NCI-H1092 treated with DMSO at 0.1 percent for 48 hours (cell line): ENCODE data around the gene ZNF555.
"Not testable (repeated sequence)": the region's sequence is repeated elsewhere in the genome, so short reads cannot be mapped to it uniquely, and the experiment has no call there.

Experiments
- DNase-seq: peaks from one replicate; lab custom pipeline; 2025; lab: John Stamatoyannopoulos, UW

ZNF555 gene

DNA sequence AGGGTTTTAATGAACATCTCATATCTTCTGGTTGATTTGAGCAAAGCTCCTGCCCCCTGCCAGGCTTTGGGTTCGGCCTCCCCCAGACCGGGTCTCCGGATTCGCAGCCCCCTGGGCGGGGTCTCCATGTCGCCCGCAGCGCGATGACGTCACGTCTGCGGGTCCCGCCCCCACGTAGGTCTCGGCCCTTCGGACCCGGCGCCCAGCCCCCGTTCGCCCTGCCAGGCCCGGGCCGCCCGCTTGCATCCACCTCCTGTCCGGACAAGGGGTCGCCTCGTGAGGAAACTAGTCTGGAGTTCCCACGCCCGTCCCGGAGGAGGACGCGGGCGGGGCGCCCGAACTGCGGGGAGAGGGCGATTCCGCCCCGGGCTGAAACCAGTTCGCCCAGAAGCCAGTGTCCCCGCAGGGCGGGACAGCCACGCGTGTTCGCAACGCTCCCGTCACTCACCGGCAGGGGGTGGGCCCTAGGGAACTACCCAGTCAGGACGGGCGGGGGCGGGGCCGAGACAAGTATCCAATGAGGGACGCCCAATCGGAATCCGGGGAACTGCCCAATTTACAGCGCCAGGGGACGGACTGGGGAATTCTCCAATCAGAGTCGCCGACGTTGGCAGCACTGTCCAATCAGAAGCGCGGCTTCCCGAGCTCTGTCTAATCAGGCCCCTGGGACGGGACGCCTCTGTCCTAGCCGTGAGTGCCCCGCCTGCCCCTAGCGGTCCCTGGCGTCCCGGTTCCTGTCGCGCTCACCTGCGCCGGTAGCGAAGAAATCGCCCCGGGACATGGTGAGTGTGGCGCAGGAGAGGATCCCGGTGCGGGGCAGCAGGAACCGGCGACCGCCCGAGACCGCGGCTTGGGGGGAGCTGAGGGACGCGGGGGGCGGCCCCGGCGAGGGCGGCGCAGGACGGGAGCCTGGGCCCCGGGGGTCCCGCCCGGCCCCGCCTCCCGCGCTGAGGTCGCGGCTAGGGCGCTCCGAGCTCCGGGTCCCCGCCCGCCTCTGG is at the start of gene ZNF555:
ZNF555 (plus strand) TSS at position 682 of the 998 bp plus-strand sequence; CDS start at position 780, 98 bp downstream.
- DNase-seq = peak; percentile 97

DNA sequence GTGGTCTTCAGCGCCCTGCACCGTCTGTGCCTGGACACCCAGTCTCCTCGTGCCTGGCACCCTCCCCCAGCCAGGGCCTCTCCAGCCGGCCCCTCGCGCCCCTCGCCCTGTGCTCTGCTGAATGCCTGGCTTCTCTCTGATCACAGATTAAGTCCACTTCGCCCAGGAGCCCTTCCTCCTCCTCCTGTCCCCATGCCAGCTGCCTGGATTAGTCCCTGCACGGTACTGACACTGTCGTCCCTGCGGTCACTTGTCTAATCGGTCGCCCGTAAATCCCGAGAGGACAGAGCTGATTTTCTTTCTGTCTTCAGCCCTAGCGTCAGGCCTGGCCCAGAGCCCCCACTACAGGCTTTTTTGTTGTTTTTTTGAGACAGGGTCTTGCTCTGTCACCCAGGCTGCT is 49.4 kb upstream of the ZNF555 start:
- DNase-seq = no peak

DNA sequence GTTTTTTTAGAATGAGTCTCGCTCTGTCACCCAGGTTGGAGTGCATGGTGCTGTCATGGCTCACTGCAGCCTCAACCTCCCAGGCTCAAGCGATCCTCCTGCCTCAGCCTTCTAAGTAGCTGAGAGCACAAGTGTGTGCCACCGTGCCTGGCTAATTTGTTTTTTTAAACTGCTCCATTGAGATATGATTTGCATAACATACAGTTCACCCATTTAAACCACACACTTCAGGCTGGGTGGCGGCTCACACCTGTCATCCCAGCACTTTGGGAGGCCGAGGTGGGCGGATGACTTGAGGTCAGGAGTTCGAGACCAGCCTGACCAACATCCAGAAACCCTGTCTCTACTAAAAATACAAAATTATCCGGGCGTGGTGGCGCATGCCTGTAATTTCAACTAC is 48.6 kb upstream of the ZNF555 start:
- not testable (repeated sequence) for DNase-seq

DNA sequence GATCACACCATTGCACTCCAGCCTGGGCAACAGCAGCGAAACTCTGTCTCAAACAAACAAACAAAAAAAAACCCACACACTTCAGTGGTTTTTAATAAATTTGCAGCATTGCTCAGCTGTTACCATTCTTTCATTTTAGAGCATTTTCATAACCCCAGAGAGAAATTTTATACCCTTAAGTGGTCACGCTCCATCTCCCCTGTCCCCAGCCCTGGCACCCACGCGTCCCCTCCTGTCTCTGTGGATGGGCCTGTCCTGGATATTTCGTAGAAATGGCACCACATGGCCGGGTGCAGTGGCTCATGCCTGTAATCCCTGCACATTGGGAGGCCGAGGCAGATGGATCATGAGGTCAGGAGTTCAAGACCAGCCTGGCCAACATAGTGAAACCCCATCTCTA is 48.1 kb upstream of the ZNF555 start:
- DNase-seq = no peak

DNA sequence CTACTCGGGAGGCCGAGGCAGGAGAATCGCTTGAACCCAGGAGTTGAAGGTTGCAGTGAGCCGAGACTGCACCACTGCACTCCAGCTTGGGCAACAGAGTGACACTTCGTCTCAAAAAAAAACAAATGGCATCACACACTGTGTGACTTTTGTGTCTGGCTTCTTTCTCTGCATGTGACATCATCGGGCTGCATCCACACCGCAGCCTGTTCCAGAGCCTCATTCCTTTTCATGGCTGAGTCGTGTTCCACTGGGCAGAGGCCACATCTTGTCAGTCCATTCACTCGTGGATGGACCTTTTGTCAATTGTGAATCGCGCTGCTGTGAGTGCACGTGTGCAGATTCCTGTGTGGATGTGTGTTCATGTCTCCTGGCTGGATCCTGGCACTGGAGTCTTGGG is 47.7 kb upstream of the ZNF555 start:
- no peak for DNase-seq

DNA sequence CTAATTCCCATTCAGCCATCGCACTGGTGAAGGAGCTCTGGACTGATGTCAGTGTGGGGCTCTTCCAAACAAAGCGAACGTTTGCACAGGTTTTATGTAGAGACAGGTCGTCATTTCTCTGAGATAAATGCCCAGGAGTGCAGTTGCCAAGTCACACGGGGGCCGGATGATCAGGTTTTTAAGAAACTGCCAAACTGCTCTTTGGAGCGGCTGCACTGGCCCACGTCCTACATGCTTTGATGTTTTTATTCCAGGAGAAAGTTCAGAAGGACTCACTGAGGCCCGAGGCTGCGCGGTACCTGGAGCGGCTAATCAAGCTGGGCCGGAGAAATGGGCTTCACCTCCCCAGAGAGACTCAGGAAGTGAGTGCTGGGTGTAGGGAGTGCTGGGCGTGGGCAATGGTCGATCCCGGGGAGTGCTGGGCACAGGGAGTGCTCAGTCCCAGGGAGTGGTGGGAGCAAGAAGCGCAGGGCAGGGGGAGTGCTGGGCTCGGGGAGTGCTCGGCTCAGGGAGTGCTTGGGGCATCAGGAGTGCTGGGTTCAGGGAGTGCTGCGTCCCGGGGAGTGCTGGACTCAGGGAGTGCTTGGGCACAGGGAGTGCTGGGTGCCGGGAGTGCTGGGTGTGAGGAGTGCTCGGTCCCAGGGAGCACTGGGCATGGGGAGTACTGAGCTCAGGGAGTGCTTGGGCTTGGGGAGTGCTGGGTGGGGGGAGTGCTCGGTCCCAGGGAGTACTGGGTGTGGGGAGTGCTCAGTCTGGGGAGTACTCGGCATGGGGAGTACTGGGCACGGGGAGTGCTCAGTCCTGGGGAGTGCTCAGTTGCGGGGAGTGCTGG is 45.2 kb upstream of the ZNF555 start:
- no peak for DNase-seq

DNA sequence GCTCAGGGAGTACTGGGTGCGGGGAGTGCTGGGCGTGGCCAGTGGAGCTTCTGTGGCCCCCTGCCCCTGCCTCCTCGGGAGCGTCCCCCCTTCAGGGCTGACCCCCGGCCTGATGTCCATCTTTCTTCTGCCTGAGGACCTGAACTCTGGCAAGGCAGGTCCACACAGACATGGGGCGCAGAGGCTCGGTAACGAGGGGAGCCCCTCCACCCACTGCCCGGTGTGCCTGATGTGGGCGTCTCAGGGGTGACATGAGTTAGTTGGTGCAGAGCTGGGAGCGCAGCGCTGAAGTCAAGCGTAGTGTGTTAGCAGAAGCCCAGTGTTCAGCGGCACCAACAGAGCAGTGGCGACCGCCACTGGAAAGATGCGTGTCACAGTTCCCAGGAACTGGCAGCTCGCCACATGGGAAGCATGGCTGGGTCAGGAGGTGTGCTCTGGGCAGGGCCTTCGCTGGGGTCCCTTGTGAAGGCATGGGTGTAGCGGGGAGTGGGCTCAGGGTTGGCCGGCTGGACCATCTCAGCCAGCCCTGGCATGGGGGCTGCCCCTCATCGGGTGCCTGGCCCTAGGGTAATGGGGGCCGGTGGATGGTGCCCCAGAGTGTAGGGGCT is 44.5 kb upstream of the ZNF555 start:
- no peak for DNase-seq

DNA sequence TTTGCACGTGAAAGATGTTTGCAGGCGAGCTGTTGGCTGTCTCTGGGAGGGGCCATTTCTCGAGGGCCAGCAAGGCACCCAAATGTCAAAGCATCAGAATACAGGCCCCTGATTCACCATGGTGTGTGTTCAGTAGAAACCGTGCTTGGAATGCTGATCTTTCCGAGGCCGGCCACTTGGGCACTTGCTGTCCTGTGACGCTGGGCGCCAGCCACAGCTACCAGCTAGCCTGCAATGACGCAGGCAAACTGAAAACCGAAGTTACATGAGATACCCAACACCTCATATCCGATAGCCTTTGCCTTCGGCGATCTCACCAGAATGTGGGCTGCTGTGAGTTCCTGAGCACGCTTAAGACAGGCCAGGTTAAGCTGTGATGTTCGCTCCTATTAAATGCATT is 44.0 kb upstream of the ZNF555 start:
- DNase-seq = no peak

DNA sequence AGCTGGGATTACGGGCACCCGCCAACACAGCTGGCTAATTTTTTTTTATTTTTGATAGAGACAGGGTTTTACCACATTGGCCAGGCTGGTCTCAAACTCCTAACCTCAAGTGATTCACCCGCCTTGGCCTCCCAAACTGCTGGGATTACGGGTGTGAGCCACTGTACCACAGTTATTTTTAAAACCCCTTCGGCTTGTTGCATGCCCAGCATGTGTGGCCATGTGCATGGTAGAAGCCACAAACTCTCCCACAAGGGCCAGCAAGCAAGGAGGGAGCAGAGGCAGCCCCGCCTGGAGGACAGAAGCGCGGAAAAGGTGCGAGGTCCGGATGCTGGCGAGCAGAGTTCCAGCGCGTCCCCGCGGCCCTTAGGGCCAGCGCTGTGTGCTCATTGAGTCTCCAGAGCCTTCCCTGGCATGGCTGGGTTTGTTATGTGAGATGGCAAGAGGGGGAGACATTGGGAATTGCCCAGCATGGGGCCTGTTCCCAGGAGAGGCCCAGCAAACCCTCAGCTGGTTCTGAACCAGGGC is 43.1 kb upstream of the ZNF555 start:
- no peak for DNase-seq

DNA sequence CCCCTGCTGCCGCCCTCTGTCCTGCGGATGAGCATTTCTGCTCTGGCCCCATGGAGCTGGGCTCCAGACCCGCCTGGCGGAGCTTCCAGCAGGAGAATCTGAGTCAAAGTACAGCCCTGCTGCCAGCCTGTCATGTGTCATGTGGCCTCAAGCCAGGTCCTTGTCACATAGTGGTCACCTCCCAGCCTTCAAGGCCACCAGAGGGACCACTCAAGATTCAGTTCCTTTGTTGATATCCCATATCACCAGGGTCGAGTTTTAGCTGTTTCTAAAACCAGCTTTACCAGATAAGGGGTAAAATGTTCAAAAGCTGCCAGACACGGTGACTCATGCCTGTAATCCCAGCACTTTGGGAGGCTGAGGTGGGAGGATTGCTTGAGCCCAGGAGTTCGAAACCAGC is 42.5 kb upstream of the ZNF555 start:
- no peak for DNase-seq

DNA sequence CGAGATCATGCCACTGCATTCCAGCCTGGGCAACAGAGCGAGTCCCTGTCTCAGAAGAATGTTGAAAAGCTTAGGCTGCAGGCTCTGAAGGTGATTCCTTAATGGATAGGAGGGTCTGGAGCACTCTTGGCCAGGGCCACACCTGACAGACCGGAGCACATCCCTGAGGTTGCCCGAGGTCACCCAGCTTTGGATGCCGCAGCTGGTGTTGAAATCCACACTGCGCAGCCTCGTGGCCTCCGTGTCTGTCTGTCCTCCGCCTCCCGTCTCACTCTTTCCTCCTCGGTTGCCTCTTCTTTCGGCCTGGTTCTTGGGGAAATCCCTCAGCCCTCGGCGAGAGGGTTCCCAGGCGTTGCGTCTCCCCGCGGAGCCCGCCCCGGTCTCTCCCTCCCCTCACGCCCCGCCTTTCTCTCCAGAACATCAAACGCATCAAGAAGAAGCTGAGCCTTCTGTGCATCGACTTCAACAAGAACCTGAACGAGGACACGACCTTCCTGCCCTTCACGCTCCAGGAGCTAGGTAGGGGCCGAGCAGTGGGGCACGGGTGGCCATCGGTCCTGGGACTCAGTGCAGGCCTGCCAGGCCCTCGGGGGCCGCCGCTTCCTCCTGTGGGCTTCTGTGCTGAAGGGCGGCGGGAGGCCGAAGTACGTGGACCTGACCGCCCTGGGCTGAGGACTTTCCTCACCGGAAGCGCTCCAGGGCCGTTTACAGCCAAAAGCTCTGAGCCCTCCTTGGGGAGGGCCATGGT is 41.8 kb upstream of the ZNF555 start:
- DNase-seq = no peak

DNA sequence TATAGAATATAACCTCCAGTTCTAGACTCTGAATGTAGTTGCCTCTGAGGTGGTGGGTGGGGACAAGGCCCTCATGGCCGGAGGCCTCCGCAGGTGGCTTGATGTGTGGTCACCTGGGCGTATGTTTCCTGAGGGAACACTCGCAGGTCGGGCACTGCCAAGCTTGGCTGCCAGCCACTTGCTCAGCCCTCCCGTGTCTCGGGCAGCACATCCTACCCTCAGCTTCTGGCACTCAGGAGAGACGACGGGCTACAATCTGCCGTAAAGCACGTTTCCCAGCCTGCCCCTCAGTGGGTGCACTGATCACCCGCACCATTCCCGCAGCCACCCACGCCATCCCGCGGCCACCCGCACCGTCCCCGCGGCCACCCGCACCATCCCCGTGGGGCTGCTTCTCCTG is 40.8 kb upstream of the ZNF555 start:
- no peak for DNase-seq

DNA sequence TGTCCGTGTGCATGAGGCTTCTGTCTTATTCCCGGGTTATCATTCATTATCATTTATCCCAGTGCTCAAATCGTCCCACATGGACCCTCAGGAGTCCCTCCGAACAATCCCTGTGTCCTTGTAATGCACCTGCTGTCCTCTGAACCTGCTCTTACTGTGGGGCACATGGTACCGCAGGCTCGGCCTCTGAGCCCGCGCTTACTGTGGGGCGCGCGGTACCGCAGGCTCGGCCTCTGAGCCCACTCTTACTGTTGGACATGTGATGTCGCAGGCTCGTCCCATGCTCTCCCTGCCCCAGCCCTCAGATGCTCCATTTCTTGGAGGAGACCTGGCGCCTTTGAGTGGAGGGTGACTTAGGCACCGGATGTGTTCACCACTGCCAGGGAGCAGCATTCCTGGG is 38.4 kb upstream of the ZNF555 start:
- DNase-seq = no peak

DNA sequence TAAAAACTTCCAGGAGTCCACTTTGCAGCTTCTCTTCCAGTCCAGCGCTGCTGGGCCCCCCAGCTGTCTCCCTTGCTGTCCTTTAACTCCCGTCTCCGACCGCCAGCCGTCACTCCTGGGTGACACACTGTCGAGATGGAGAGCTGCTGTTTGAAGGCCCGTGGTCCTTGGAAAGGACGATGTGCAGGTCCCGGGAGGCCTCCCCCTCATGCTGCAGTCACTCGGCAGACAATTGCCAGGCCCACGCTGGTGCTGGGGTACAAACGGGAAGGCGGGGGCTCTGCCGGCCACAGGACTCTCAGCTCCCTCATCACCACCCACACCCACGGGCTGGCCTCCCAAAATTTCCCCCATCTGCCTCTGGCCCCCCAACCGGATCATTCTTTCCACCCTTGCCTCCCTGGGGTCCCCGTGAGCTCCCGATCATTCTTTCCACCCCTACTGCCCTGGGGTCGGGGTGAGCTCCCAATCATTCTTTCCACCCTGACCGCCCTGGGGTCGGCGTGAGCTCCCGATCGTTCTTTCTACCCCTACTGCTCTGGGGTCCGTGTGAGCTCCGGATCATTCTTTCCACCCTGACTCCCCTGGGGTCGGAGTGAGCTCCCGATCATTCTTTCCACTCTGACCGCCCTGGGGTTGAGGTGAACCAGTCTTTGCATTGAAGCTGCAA is 37.7 kb upstream of the ZNF555 start:
- DNase-seq = no peak

DNA sequence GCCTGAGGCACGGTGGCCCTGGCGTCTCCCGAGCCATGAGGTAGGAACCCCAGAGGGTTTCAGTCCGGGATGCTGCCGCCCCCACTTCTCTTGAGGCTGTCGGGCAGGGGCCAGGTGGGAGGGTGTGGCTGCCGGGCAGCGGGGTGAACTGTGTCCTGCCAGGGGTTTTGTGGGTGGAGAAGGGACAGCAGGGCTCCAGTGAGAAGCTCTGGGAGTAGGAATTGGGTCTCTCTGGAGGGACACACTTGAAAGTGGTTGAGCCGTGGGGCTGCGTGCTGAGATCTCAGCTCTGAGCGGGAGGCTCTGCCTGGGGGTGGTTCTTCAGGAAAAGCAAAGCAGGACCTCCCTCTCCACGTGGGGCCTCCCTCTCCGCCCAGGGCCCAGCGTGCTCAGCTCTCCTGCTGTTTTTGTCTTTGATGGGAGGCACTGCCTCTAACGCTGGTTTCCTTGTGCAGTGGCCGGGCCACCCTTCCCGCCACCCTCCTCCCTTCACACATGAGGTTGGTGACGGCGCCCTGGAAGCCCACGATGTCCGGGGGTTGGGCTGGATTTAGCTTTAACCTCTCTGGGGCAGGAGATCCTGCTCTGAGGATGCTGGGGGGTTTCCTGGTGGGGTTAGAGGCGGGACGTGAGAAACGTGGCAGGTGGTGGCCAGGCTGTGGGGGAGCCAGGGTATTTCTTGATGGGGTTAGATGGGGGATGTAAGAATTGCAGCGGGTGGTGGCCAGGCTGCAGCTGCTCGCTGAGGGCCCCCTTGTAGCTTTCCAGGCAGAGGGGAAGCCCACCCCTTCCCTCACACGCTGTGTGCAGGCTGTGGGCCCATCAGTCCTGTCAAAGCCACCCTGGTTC is 36.9 kb upstream of the ZNF555 start:
- DNase-seq = no peak

DNA sequence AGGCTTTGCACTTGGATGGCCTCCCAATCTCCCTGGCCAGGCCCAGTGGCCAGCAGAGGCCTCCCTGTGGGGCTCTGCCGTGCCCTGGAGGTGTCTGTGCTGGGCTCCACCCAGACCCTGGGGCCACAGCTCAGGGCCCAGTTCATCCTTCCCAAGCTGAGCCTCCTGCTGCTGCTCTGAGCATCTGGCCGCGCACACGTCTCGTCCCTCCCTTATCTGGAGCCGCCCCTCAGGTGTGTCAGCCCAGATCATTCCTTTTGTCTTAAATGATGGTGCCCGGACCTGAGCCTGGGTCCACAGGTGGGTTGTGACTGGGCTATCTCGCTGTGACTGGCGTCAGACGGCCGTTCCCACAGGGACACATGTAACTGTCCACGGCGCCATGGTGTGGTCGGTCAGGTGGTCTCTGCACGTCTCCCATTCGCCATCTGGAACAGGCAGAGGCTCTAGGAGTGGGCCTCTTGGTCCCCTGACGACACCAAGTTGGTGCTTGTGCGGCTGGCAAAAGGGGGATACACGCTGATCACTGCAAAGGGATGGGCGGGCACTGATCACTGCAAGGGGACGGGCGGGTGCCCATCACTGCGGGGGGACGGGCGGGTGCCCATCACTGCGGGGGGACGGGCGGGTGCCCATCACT is 35.9 kb upstream of the ZNF555 start:
- DNase-seq = no peak

DNA sequence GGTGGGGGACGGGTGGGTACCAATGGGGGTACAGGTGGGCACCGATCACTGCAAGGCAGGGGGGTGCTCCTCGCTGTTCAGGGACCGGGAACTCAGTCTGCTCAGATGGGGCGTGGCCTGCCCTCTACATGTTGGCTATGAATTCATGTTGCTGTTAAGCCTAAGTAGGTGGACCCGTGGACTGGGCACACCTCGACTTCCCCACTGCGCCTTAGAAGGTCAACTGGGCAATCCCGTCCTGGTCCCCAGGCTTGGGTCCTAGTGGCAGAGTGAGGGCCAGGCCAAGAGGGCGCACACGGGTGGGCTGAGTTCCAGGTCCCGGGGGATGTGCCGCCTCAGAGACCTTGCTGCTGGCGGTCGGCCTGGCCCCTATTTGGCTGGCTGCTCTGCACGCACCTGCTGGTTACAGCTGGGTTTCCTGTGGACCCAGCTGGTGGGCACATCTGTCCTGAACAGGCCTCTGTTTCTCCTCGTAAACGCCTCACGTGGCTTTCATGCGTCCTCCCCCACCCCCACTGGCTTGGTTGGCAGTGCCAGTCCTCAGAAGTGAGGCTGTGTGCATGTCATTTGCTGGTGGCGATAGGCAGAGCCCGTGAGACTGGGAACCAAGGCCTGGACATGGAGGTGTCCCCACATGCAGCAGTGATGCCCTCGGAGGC is 35.2 kb upstream of the ZNF555 start:
- no peak for DNase-seq

DNA sequence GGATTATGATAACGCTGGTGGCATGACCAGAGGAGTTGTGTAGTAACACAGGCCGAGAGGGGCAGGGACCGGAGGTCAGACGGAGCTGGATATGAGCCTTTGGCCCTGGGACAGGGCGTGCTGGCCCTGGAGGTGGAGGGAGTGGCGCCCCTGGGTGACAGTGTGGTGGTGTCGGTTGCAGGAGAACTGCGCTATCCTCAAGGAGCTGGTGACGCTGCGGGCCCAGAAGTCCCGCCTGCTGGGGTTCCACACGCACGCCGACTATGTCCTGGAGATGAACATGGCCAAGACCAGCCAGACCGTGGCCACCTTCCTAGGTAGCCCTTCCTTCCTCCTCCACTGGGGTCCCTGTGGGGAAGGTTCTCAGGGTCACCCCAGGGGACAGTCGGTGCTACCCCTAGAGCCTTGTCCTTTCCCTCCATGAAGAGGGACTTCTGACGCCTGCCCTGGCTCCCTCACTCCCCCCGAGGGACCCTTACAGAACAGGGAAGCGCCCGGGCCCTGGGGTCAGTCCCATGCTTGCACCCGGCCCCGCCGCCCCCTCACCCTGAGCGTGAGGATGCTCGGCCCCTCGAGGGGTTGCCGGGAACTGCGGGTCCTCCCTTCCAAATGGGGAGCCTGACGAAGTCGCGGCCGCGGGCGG is 34.4 kb upstream of the ZNF555 start:
- DNase-seq = no peak
